H1 (cell line): Measurements from ENCODE around the gene MAPK8IP2. TPM values are rescaled to one million over a fixed set of nuclear protein-coding genes. Genes with fewer than 3 reads are reported as not detected.
A peak's percentile ranks its signal among the peaks of the same experiment; 100 is the strongest.

Experiments used
- CTCF ChIA-PET: fragments of 300-600 bp; sonication (Branson Sonifier 250); formaldehyde crosslinking; loops from one replicate; lab custom pipeline; 2021; ENCODE audit not compliant: partially characterized antibody; lab: Charles Lee
- POLR2A ChIA-PET: fragments of 300-600 bp; sonication (Branson Sonifier 250); formaldehyde crosslinking; loops from one replicate; lab custom pipeline; 2021; ENCODE audit warnings: inconsistent platforms; ENCODE audit not compliant: partially characterized antibody; lab: Charles Lee
- DNase-seq, 2 experiments: peaks; one replicate each; pipeline versions ENCODE4 v3.0.0 to v3.0.0-alpha.2; 2010 to 2022; ENCODE audit warnings: low spot score in 2 of 2, low read depth in 1 of 2, mixed read lengths in 1 of 2
- FAIRE-seq: peaks from 2 replicates; lab custom pipeline; 2011; peaks lifted over from hg19 to GRCh38; lab: Jason Lieb, UNC
- H2AFZ ChIP-seq: 2 replicates; pipeline ENCODE4 v1.8.1; 2012; ENCODE audit warnings: low read length, inconsistent platforms
- H2AK5ac ChIP-seq: 2 replicates; pipeline ENCODE4 v1.6.1; 2013; ENCODE audit warnings: low read depth, low read length
- H2BK120ac ChIP-seq: replicated peaks from 2 replicates; pipeline ENCODE3; 2013; ENCODE audit warnings: low read depth, low read length, inconsistent platforms
- H2BK12ac ChIP-seq: 2 replicates; pipeline ENCODE4 v1.6.1; 2013; ENCODE audit warnings: low read depth, low read length
- H2BK15ac ChIP-seq: 2 replicates; pipeline ENCODE4 v1.6.1; 2013; ENCODE audit warnings: low read length
- H2BK20ac ChIP-seq: 2 replicates; pipeline ENCODE4 v1.6.1; 2013; ENCODE audit warnings: low read length
- H2BK5ac ChIP-seq: 2 replicates; pipeline ENCODE4 v1.6.1; 2013; ENCODE audit warnings: low read depth, low read length
- H3K14ac ChIP-seq: 2 replicates; pipeline ENCODE4 v1.6.1; 2013; ENCODE audit warnings: inconsistent platforms; ENCODE audit not compliant: insufficient read length
- H3K18ac ChIP-seq: 2 replicates; pipeline ENCODE4 v1.6.1; 2013; ENCODE audit warnings: low read length; ENCODE audit errors: extremely low read depth
- H3K23ac ChIP-seq: 2 replicates; pipeline ENCODE4 v1.6.1; 2013; ENCODE audit warnings: inconsistent platforms; ENCODE audit not compliant: insufficient read length
- H3K23me2 ChIP-seq: 2 replicates; pipeline ENCODE4 v1.6.1; 2013; ENCODE audit warnings: low read depth, low read length
- H3K27ac ChIP-seq: 2 replicates; pipeline ENCODE4 v1.6.1; 2011; ENCODE audit warnings: low read depth, low read length, inconsistent platforms
- H3K27me3 ChIP-seq, 4 experiments: replicated peaks in 1 of 4; 1 replicate in 1 of 4; 2 replicates in 3 of 4; pipeline versions ENCODE4 v1.6.1 to v1.8.1; 2011 to 2013; ENCODE audit warnings: low read length in 3 of 4, mild to moderate bottlenecking in 3 of 4, inconsistent platforms in 2 of 4, mixed read lengths in 2 of 4, moderate library complexity in 1 of 4; ENCODE audit not compliant: control insufficient read depth in 3 of 4, insufficient read depth in 3 of 4; ENCODE audit errors: extremely low read depth in 1 of 4
- H3K36me3 ChIP-seq, 4 experiments: 2 replicates each; pipeline versions ENCODE4 v1.6.1 to v1.8.1; 2011 to 2013; ENCODE audit warnings: mild to moderate bottlenecking in 4 of 4, low read length in 3 of 4, moderate library complexity in 2 of 4, control low read depth in 1 of 4, inconsistent platforms in 1 of 4; ENCODE audit not compliant: insufficient read depth in 4 of 4, control insufficient read depth in 2 of 4
- H3K4ac ChIP-seq: replicated peaks from 2 replicates; pipeline ENCODE3; 2013; ENCODE audit warnings: low read length, low read depth, mixed read lengths, inconsistent platforms; ENCODE audit not compliant: insufficient read length
- H3K4me1 ChIP-seq, 4 experiments: replicated peaks in 1 of 4; 1 replicate in 1 of 4; 2 replicates in 3 of 4; pipeline versions ENCODE4 v1.6.1 to v1.8.1; 2011 to 2013; ENCODE audit warnings: low read length in 3 of 4, inconsistent platforms in 2 of 4, mixed read lengths in 1 of 4; ENCODE audit not compliant: insufficient read depth in 4 of 4, control insufficient read depth in 3 of 4
- H3K4me2 ChIP-seq, 2 experiments: 2 replicates each; pipeline versions ENCODE4 v1.6.1 to v1.8.1; 2011 to 2013; ENCODE audit warnings: low read depth in 2 of 2, low read length in 2 of 2, control low read depth in 1 of 2, inconsistent platforms in 1 of 2, mild to moderate bottlenecking in 1 of 2; ENCODE audit not compliant: insufficient read depth in 1 of 2
- H3K4me3 ChIP-seq, 4 experiments: fragments of 200-600, 300-600 bp in 1 of 4; sonication (generic), shearing (Covaris generic), sonication (Bioruptor Twin) in 1 of 4; 2 replicates each; pipeline versions ENCODE4 v1.5.1 to v1.8.1; 2011 to 2016; ENCODE audit warnings: low read length in 4 of 4, low read depth in 3 of 4, control low read depth in 2 of 4, inconsistent platforms in 2 of 4, mild to moderate bottlenecking in 2 of 4, mixed read lengths in 1 of 4, moderate library complexity in 1 of 4; ENCODE audit not compliant: insufficient read depth in 2 of 4; ENCODE audit errors: extremely low read depth in 1 of 4
- H3K56ac ChIP-seq: replicated peaks from 2 replicates; pipeline ENCODE3; 2013; ENCODE audit warnings: low read depth, mild to moderate bottlenecking, mixed read lengths, low read length, inconsistent platforms; ENCODE audit not compliant: insufficient read length
- H3K79me1 ChIP-seq: 2 replicates; pipeline ENCODE4 v1.6.1; 2013; ENCODE audit warnings: low read depth, low read length, control low read depth
- H3K79me2 ChIP-seq, 2 experiments: 2 replicates each; pipeline versions ENCODE4 v1.6.1 to v1.8.1; 2012 to 2013; ENCODE audit warnings: low read length in 2 of 2, mild to moderate bottlenecking in 2 of 2, inconsistent platforms in 1 of 2; ENCODE audit not compliant: insufficient read depth in 2 of 2, control insufficient read depth in 1 of 2
- H3K9ac ChIP-seq, 4 experiments: replicated peaks in 1 of 4; 1 replicate in 1 of 4; 2 replicates in 3 of 4; pipeline versions ENCODE4 v1.6.1 to v1.8.1; 2011 to 2013; ENCODE audit warnings: low read depth in 3 of 4, low read length in 3 of 4, control low read depth in 2 of 4, mild to moderate bottlenecking in 2 of 4, moderate library complexity in 2 of 4, inconsistent platforms in 1 of 4; ENCODE audit errors: extremely low read depth in 1 of 4
- H3K9me3 ChIP-seq, 2 experiments: 2 replicates each; pipeline versions ENCODE4 v1.6.1 to v1.8.1; 2012 to 2013; ENCODE audit warnings: mild to moderate bottlenecking in 2 of 2, moderate library complexity in 2 of 2, control low read depth in 1 of 2, inconsistent platforms in 1 of 2, low read depth in 1 of 2, low read length in 1 of 2, mixed read lengths in 1 of 2; ENCODE audit not compliant: insufficient read depth in 2 of 2
- H4K20me1 ChIP-seq, 2 experiments: replicated peaks in 1 of 2; 2 replicates each; pipeline versions ENCODE3 to v1.8.1; 2011 to 2013; ENCODE audit warnings: inconsistent platforms in 2 of 2, low read length in 2 of 2, mild to moderate bottlenecking in 1 of 2; ENCODE audit not compliant: insufficient read depth in 2 of 2, control insufficient read depth in 1 of 2
- H4K5ac ChIP-seq: 2 replicates; pipeline ENCODE4 v1.6.1; 2013; ENCODE audit warnings: low read length, low read depth, mixed read lengths, inconsistent platforms; ENCODE audit not compliant: insufficient read length
- H4K8ac ChIP-seq: 2 replicates; pipeline ENCODE4 v1.8.0; 2013; ENCODE audit warnings: mild to moderate bottlenecking, moderate library complexity, low read length, inconsistent platforms; ENCODE audit not compliant: insufficient read depth; ENCODE audit errors: extremely low read depth
- H4K91ac ChIP-seq: replicated peaks from 2 replicates; pipeline ENCODE3; 2013; ENCODE audit warnings: low read length, mixed read lengths, inconsistent platforms; ENCODE audit not compliant: insufficient read length
- ATF3 ChIP-seq: IDR thresholded peaks from 2 replicates; pipeline ENCODE4 v1.6.1; 2011; ENCODE audit warnings: low read depth, mild to moderate bottlenecking, low read length; ENCODE audit not compliant: insufficient read depth
- EP300 ChIP-seq, 2 experiments: IDR thresholded peaks; 1 replicate in 1 of 2; 2 replicates in 1 of 2; pipeline ENCODE4 v1.6.1; 2011 to 2012; ENCODE audit warnings: low read depth in 2 of 2, low read length in 2 of 2, mild to moderate bottlenecking in 2 of 2, borderline replicate concordance in 1 of 2, inconsistent platforms in 1 of 2, moderate library complexity in 1 of 2
- HDAC6 ChIP-seq: IDR thresholded peaks from one replicate; pipeline ENCODE4 v1.7.1; 2012; ENCODE audit warnings: low read depth, mild to moderate bottlenecking, inconsistent platforms, low read length, moderate library complexity
- SP1 ChIP-seq: IDR thresholded peaks from 2 replicates; pipeline ENCODE4 v1.6.1; 2011; ENCODE audit warnings: low read depth, low read length
- USF2 ChIP-seq: IDR thresholded peaks from 2 replicates; pipeline ENCODE4 v1.6.1; 2011; ENCODE audit warnings: low read length, improper control_type of control experiment
- WGBS, 2 experiments: shearing (Covaris generic) in 1 of 2; methylation state at CpG; one replicate each; pipeline versions ENCODE4 v1.1.6 to v1.1.7; 2013 to 2015; ENCODE audit warnings: low lambda C conversion rate in 2 of 2, mixed read lengths in 2 of 2, inconsistent platforms in 1 of 2, low coverage in 1 of 2, missing lambda C conversion rate in 1 of 2; ENCODE audit not compliant: insufficient replicate concordance in 2 of 2, insufficient coverage in 1 of 2, insufficient read length in 1 of 2; ENCODE audit errors: extremely low coverage in 1 of 2, missing lambda C conversion rate in 1 of 2; 5-methylcytosine and 5-hydroxymethylcytosine counted together
- polyA plus RNA-seq, 7 experiments: library from polyadenylated mRNA; depleted of rRNA in 3 of 7; stranded (reverse) in 5 of 7; unstranded in 2 of 7; fragments of >200 nt in 5 of 7; fragments of 200-250 nt in 2 of 7; gene quantifications; 1 replicate in 5 of 7; 2 replicates in 1 of 7; 4 replicates in 1 of 7; pipeline versions ENCODE4 v1.2.1 to v1.2.3, GENCODE V29; 2011 to 2013; ENCODE audit warnings: missing spikeins in 2 of 7, mixed read lengths in 2 of 7
- total RNA-seq: library from RNA; stranded (reverse); fragmentation: NEBNext Ultra II Directional; extraction: Animal tissue kit (Norgen Biotek cat#: 25700); gene quantifications from 2 replicates; pipeline ENCODE4 v1.2.1, GENCODE V29; 2021
- TF ChIP-seq, protein P1 (sequence below): IDR thresholded peaks from 2 replicates; pipeline ENCODE4 v1.6.1; 2012; ENCODE audit warnings: low read length, inconsistent platforms

MAPK8IP2 gene
- total and polyA plus RNA-seq, 2 of the 8 experiments (the other 6 are each of a cell fraction or from before 2014, with no cell fraction given) = 1.5 to 5.5 TPM

DNA sequence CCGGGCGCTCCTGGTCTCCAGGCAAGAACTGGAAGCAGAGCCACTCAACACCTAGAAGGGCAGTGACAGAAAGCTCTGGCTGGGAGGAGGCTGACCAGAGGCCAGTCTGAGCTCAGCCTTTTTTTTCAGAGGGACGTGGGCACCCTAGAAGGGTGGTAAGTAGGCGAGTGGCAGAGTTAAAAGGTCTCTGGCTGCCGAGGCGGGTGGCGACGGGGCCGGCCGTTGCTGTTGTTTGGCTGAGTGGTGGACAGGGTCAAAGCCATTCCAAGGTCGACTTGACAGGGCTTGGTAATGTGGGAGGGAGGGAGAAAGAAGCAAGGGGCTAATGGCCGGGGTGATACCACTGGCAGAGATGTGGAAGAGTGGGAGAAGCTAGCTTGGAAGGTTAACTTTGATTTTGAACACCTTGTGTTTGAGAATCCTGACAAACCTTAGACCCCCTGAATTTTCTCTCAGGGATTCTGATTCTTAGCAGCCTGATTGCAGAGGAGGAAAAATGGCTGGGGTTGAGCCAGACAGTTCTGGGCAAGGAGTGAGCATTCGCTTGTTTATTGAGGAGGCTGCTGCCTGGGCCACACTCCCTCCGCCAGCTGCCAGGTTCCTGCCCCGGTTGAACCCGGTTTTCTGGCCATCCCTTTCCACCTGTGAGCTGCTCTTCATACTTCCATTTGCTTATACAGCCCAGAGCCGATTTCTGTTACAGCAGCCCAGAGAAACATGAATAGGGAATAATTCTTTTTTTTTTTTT lies 37.0 kb upstream of the MAPK8IP2 start:
- no peak for DNase-seq
- POLR2A ChIA-PET = interaction anchor here (1.4 to 5.4 kb wide), 4 partner anchors 9 to 38 kb away, joined by 7 to 37 read pairs (median 12); partner anchors contain the start of genes CHKB, CPT1B and SCO2
- H3K79me1 ChIP-seq = no peaks in the 10 kb centered on the region
- no peak for TF ChIP-seq HDAC6
- TF ChIP-seq ATF3 = no peak
- TF ChIP-seq, protein P1, sequence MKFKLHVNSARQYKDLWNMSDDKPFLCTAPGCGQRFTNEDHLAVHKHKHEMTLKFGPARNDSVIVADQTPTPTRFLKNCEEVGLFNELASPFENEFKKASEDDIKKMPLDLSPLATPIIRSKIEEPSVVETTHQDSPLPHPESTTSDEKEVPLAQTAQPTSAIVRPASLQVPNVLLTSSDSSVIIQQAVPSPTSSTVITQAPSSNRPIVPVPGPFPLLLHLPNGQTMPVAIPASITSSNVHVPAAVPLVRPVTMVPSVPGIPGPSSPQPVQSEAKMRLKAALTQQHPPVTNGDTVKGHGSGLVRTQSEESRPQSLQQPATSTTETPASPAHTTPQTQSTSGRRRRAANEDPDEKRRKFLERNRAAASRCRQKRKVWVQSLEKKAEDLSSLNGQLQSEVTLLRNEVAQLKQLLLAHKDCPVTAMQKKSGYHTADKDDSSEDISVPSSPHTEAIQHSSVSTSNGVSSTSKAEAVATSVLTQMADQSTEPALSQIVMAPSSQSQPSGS = no peak
- no peak for TF ChIP-seq SP1
- TF ChIP-seq EP300 (IDR thresholded peaks at IDR 0.05; ENCODE audit: borderline replicate concordance in 1 of 2, low read depth in 2 of 2, low read length in 2 of 2) = no peak
- TF ChIP-seq USF2 = no peak

More for the DNA sequence above, 37.0 kb upstream of the MAPK8IP2 start:
- Histone ChIP-seq H3K18ac (no peak overlapping the region), H3K9ac (peak overlapping the region in 1 of 4 experiments; percentile 2; a peak in 1 of 7 replicates), H3K4me1 (peaks cover 0 to 3% (median 0%) of the 10 kb centered on the region in 4 experiments; a peak in 2 of 7 replicates), H2BK15ac (no peak overlapping the region), H3K4ac (no peak overlapping the region), H2BK5ac (no peak overlapping the region), H4K5ac (no peak overlapping the region), H2BK20ac (no peak overlapping the region), H3K36me3 (peaks cover under 1 to 3% (median 1%) of the 10 kb centered on the region in 4 experiments; a peak in 5 of 8 replicates), H2AK5ac (no peak overlapping the region), H3K9me3 (no peaks in the 10 kb centered on the region), H3K23me2 (peaks cover 3% of the 10 kb centered on the region; the same call in 1 of the 2 replicates), H3K27ac (no peak overlapping the region), H4K20me1 (no peaks in the 10 kb centered on the region), H2BK120ac (no peak overlapping the region), H4K91ac (no peak overlapping the region), H2AFZ (peak overlapping the region; percentile 47; the same call in 1 of the 2 replicates), H3K4me3 (peak overlapping the region; percentile 33 to 77 (median 71); a peak in 7 of 8 replicates), H2BK12ac (no peak overlapping the region), H3K14ac (no peak overlapping the region), H3K27me3 (peaks cover 0 to 5% (median 3%) of the 10 kb centered on the region in 4 experiments; a peak in 5 of 7 replicates), H3K79me2 (no peaks in the 10 kb centered on the region), H3K56ac (no peak overlapping the region), H3K4me2 (peak overlapping the region; percentile 72 to 95), H4K8ac (no peak overlapping the region; the same call in 1 of the 2 replicates), H3K23ac (no peak overlapping the region)
- FAIRE-seq = no peak
- CTCF ChIA-PET = interaction anchor here (0.7 to 4.8 kb wide), 32 partner anchors 10 to 345 kb away, joined by 3 to 84 read pairs (median 4); partner anchors contain the start of genes CPT1B, KLHDC7B, SCO2 and SHANK3
- WGBS, 2 experiments = 52% methylated on average over 17 of the region's 17 CpGs; no CpG with 5 or more reads in 1 of the 2 experiments
